HG03139 (cell line): ENCODE results near the gene ZBTB14.

Experiments used
- ATAC-seq: cut with Tn5 transposase; IDR thresholded peaks from one replicate; pipeline ENCODE4 v1.9.1; 2021; ENCODE audit not compliant: unreplicated experiment

Gene ZBTB14

DNA sequence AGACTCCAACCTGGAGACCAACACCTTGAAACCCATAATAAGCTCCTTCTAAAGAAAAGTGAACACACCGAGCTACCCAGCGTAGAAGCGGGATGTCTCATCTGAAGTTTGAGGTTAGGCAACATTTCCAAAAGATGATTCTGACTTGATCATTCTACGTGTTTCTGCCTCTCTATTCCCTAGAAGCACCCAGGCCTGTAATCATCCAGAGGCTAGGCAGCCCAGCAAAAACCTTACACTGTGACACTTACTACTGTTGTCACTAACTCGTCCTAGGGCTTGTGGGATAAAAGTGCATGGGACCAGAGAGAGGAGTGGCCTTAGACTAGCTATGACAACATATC lies 1.4 kb downstream of the ZBTB14 start:
- ATAC-seq: no peak

DNA sequence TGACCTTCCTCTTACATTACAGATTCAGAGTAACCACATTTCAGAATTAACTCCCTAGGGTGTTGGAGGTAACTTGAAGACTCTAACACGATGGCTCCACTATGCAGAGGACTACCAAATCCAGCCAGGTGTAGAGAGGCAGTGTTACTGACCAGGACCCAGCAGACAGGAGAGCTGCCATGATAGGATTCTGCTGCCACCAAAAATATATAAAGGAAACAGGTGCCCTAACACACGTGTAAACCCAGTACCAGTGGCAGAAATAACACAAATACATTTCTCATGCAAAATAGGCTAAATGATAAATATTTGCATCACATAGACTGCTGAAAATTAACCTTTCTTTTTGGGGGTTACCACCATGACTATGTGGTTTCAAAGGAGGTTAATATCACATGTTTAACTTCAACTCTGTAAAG lies 7.0 kb downstream of the ZBTB14 start:
- peak; percentile 72 for ATAC-seq

DNA sequence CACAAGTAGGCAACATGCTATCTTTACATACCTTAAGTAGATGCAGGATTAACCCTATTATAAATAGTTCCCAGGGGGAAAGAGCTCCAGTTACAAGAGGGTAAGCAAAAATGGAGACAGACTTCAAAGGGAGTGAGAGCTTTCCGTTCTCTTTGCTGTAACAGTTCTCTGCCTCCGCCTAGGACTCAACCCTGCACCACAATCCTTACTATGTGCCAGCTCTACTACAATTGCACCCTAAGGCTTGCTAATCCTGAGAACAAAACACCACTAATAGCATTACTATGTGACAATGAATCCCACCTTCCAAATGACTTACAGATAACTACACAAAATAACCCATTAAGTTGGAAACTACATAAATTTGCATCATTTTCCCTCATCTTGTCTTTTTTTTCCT lies 7.7 kb downstream of the ZBTB14 start:
- no peak for ATAC-seq

DNA sequence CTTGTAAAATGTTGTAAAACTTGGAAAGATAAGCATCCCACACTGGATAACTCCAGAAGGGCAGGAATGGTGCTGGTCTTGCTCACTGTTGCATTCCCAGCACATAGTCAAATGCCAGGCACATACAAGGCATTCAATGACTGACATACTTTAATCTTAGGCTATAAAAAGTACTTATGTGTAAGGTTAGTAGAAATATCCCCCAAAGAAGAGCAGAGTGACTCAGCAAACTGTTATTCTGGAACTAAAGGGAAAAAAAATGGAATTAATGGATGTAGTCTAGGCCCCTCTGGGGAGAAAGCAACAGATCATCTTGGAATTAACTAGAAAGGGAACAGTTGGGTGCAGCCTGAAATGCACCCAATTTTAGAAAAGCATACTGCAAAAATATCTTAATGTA lies 9.0 kb downstream of the ZBTB14 start:
- no peak for ATAC-seq

DNA sequence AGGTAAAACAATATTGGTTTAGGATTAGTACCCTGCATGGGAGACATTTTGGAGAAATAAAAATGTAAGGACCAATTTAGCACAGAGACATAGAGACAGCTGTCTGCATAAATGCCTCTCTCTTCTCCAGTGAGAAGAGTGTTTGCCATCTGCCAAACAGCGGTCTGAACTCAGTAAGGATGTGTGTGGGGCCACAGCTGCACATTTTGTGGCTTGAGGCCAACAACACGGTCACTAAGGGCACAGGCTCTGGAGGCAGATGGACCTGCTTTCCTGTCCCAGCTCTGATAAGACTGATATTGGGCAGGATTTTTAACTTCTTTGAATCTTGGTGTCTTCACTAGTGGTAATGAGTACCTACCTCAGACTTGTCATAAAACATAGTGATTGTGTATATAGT lies 10.2 kb downstream of the ZBTB14 start:
- no peak for ATAC-seq

DNA sequence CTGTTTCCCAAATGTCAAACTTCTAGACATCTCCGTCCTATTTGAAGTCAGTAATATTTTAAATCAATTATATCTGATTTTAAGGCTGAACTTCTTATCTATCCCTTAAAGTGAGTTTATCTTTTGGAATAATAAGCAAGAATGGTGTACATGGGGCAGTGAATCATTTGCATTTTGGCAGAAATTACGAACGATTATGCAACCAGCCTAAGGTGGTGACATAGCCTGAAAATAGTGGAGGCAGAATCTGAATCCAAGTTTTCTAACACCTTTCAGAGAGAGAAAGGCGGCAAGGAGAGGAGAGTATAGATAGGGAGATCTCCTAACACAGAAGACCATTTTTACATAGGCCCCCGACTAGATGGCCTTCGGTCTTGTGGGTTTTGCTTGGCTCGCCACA lies 10.7 kb downstream of the ZBTB14 start:
- no peak for ATAC-seq

DNA sequence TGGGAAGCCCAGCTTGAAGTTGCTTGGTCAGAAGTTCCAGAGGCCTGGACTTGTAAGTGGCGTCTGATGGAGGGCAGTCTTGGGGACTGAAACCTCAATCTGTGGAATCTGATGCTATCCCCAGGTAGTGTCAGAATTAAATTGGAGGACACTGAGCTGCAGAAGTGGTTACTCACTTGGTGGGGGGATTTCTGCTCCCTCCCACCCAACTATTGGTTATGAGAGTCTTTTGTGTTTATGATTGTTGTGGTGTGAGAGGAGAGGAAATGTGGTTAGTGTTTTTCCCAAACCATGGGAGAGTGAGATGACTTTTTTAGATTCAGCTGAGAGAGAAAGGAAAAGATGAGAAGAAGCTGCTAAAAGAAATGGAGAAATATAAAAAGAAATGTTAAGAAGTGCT lies 12.8 kb downstream of the ZBTB14 start:
- ATAC-seq: no peak

DNA sequence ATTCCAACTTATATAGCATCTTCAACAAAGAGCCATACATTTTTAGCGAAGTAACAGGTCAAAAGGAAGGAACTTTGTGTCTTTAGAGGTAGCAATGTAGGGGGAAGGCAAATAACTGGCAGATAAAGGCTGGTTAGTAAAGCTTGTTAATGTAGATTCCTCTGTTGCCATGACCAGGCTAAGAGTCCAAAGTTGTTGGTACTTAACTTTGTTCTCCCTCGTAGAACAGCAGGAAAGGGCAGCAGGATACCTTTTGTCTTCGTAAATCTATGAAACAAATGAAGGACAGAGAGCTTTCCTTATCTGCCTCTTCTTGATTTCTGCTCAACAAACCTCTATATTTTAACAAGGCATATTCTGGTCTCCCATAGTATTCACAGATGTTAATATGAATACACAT lies 18.6 kb downstream of the ZBTB14 start:
- ATAC-seq: no peak

DNA sequence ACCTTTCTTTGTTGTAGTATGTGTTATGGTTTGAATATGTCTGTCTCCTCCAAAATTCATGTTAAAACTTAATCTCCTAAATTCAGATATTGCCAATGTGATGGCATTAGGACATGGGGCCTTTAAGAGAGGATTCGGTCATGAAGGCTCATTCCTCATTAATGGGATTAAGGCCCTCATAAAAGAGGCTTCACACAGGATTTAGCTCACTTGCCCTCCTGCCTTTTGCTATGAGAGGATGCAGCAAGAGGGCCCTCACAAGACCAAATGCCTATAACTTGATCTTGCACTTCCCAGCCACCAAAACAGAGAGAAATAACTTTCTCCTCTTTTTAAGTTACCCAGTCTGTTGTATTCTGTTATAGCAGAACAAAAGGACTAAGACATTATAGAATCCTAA lies 19.7 kb downstream of the ZBTB14 start:
- ATAC-seq: no peak

DNA sequence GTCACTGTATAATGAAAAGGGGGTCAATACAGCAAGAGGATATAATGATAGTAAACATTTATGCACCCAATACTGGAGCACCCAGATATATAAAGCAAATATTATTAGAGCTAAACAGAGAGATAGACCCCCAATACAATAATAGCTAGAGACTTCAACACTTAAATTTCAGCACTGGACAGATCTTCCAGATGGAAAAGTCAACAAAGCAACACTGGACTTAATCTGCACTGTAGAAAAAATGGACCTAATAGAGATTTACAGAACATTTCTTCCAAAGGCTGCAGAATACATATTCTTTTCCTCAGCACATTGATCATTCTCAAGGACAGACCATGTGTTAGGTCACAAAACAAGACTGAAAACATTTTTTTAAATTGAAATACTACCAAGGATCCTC lies 26.7 kb downstream of the ZBTB14 start:
- ATAC-seq: no peak

DNA sequence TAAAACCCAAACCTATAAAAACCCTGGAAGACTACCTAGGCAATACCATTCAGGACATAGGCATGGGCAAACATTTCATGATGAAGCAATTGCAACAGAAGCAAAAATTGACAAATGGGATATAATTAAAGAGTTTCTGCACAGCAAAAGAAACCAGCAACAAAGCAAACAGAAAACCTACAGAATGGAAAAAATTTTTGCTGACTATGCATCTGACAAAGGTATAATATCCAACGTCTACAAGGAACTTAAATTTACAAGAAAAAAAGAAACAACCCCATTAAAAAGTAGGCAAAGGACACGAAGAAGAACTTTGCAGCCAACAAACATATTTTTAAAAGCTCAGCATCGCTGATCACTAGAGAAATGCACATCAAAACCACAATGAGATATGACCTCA lies 28.8 kb downstream of the ZBTB14 start:
- no peak for ATAC-seq

DNA sequence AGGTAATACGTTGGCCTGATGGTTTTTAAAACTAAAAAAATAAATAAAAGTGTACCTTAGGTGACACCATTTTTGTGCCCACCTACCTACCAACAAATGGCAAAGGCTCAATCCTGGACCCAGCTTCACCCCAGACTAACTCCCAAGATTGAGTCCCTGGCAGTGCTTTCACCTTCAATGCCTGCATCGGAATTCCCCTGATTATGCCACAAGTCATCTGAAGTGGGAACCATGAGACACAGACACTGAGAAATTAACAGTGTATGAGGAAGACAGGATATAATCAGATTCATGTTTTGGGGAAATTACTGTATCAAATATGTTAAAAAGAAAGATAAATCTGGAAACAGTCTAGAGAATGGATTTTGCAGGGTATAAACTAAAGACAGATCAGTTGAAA lies 41.6 kb downstream of the ZBTB14 start:
- ATAC-seq: no peak

DNA sequence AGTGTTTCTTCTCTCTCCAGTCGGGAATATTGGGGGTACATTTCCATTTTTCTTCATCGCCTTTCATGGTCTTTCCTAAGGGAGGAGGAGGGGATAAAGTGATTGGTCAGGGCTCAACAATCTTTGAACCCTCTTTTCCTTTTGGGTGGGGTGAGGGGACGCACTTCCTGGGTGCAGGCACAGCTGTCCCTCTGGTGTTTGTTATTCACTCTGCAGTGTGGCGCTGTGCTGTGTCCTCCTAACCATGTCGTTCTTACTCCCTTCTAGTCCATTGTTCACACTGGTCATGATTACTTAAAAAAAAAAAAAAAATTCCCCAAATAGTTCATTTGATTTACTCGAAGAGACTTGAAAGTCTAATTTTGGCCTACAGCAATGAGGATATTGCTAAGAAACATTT lies 44.4 kb downstream of the ZBTB14 start:
- ATAC-seq: no peak

DNA sequence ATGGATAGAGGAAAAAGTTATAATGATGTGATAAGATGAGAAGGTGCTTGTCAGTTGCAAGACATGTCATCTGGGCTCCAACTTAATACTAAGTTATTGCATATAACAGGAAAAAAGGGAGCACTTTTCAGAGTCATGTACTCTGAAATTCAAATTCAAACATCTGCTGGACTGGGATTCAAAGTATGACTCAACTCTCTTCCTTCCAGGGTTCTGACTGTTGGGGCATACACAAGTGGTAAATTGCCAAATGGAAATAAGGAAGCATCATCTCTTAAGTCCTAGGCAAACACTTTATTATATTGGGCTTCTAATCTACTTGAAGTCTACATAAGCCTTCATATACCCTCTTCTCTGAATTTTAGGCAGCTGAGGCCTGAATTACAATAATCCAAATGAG lies 44.9 kb downstream of the ZBTB14 start:
- ATAC-seq: no peak

DNA sequence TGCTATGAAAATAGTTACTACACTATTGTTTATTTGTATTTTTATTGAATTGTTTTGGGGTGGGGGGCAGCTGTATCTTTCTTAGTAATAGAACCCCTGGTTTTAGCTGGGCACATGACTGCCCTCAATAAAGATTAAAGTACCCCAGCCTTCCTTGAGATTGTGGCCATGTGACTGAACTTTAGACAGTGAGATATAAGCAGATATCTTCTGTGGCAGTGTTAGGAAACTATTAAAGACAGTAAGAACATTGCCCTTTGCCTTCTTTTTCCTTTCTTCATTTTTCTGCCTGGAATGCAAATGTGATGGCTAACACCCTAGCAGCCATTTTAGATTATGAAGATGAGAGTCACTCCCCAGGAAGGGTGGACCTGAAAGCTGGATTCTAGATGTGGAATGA lies 50.6 kb downstream of the ZBTB14 start:
- ATAC-seq: no peak

DNA sequence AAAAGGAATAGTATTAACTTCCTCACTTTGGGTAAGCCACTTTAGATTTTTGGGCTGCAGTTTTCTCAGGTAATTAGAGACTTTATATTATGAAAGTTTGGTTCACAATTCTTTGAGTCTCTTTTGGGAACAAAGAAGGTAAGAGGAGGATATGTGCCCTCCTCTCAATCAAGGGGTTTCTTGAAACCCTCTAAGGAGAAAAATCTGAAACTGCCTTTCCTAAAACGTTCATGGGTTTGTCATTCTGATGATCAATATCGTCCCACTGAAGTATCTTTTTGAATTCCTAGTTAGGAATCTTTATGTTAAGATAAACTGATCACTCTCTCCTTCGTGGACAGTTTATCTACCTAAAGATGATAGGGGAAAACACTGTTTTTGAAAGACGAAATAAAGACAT lies 56.1 kb downstream of the ZBTB14 start:
- no peak for ATAC-seq
